NT2/D1 (cell line): Measurements from ENCODE around the gene DNAJB1.

Experiments used
- YY1 ChIP-seq: IDR thresholded peaks from 2 replicates; pipeline ENCODE4 v1.6.1; 2011; ENCODE audit not compliant: insufficient read length, insufficient read depth
- ZNF274 ChIP-seq: IDR thresholded peaks from 2 replicates; pipeline ENCODE4 v1.6.1; 2011; ENCODE audit warnings: mild to moderate bottlenecking, low read depth, low read length

DNA sequence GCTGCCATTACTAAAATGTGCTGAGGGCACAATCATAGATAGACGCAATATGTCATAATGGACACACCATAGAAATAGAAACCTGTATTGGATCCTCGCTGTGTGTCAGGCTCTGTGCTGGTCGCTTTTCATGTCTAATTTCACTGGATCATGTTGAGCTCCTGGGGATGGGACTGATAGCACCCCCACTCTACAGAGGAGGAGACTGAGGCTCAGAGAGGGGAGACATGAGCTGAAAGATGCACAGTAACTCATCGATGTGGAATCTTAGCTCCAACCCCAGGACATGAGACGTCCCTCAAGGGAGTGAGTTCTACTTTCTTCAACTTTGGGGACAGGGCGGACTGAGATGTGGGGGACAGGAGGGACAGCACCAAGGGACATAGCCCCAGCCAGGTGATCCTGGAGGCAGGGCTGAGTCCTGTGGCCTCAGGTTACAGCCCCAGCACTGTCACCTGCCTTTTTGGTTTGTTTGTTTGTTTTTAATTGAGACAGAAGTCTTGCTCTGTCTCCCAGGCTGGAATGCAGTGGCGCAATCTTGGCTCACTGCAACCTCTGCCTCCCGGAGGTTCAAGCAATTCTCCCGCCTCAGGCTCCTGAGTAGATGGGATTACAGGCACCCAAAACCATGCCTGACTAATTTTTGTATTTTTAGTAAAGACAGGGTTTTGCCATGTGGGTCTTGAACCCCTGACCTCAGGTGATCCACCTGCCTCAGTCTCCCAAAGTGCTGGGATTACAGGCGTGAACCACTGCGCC lies 15.7 kb downstream of the DNAJB1 start:
- TF ChIP-seq ZNF274 = no peak
- TF ChIP-seq YY1 = no peak
